HG03565 (cell line): ENCODE measurements around the gene PAX8.

ENCODE experiments used
- ATAC-seq: cut with Tn5 transposase; IDR thresholded peaks from one replicate; pipeline ENCODE4 v1.9.1; 2021; ENCODE audit warnings: mild to moderate bottlenecking, moderate library complexity; ENCODE audit not compliant: unreplicated experiment

The PAX8 gene

DNA sequence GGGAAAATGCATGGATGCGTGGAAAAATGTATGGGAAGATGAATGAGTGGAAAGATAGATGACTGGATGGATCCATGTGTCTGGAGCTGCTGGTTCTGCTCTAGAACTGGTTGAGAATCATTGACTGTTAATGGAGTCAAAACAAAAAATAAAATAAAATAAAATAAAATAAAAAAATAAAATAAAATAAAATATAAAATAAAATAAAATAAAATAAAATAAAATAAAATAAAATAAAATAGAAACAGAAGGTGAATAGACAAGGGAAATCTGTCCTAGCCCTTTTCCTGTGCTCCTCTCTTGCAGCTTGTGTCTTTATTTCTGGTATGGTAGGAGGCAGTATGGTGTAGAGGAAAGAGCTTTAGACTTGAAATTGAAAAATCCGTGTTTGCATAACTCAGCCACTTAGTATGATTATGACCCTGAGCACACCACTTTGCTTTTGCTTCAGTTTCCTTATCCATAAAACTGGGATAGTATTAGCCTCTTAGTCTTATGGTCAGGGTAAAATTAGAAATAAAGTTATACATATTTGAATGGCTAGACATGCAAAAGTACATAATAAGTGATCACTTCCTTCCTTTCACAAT, 54.0 kb downstream of the PAX8 start:
- no peak for ATAC-seq

DNA sequence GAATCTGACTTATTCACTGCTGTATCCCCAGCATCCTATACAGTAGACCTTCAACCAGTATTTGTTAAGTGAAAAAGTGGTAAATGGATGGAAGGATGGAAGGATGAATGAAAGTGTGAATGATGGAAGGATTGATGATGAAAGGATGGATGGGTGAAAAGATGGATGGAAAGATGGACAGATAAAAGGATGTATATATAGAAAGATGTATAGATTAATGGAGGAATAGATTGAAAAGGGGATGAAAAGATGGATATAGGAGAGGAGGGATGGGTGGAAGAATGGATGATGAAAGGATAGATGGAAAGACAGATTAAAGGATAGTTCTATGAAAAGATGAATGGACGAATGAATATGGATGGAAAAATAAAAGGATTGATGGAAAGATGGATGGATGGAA, 54.9 kb downstream of the PAX8 start:
- no peak for ATAC-seq

- ATAC-seq: no peak
Measured at GRCh38 chr2:113221846-113222245, 56.9 kb downstream of the PAX8 start.

DNA sequence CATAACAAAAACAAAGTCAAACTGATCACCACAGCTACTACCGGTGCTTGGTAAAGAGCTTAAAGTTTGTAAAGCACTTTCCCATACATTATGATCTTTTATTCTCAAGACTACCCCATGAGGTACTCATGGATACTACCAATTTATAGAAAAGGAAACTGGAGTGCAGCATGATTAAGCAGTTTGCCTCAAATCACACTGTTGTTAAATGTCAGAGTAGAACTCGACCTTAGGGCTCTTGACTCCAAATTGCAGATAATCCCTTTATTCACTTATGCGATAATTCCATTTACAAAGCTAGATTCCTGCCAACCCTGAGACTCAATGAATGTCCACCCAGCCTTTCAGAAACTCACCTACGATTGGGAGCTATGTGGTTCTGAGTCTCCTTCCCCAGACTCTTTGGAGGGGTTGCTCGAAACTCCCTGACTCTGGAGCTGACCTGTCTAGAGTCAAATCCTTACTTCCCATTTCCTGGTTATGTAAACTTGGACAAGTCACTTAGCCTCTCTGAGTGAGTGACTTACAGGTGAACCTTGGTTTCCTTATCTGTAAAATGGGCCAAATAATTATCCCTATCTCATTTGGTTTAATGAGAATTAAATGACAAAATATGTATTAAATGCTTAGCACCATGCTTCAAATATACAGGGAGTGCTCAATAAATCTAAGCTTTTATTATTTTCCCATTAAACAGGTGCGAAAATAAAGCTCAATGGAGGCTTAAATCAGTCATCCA, 57.6 kb downstream of the PAX8 start:
- ATAC-seq: no peak

- ATAC-seq: no peak
Measured at GRCh38 chr2:113219889-113220641, 58.7 kb downstream of the PAX8 start.

GRCh38 chr2:113219525-113219888, 59.2 kb downstream of the PAX8 start:
- no peak for ATAC-seq

DNA sequence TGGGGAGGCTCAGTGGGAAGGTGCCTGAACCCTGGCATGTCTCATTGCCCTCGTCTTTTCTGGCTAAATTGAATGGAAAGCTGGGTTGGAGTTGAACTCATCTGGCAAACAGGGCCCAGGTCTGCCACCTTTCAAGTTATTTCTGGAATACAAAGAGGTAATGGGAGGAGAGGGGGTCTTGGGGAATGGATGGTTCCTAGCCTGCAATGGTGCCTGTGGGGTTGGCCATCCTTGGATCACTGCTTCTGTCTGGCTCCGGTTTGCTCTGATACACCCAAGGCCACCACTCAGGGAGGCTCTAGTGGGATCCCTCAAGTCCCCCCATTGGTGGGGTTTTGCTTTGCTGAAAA, 59.7 kb downstream of the PAX8 start:
- no peak for ATAC-seq

GRCh38 chr2:113218283-113219091, 60.2 kb downstream of the PAX8 start:
- no peak for ATAC-seq

DNA sequence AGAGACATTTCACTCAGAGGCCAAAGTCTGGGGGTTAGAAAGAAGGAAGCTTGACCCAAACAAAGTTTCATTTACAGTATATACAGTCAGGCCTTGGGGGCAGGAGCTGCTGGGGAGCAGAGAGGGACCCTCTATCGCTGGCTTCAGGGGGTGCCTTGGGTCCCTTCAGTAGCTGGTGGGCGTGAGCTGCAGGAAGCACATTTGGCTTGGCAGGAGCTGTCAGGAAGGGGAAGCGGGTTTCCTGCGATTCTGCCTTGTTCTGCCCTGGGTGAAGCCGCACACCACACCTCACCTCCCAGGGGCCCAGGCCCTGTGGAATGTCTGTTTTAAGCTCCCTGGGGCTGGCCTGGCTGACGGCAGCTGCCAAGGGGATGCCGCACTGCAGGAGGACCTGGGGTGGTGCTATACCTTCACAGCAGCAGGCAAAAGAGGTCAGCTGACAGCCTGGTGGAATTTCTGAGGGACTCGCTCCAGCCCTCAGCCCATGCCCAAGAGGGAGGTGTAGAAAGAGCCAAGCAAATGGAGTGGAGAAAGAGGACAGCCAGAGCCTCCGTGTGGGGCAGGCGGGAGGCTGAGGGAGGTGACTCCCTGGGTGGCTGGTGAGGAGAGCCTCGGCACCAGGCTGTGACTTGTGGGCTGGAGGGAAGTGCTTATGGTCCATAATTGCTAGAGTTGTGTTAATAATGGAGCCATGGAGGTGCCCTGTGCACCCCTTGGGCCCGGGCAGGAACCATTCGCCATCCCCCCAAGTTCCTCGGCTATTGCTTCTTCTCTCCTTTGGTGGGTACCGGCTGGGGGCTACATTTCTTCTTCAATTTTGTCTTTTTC, 61.1 kb downstream of the PAX8 start:
- ATAC-seq: no peak

DNA sequence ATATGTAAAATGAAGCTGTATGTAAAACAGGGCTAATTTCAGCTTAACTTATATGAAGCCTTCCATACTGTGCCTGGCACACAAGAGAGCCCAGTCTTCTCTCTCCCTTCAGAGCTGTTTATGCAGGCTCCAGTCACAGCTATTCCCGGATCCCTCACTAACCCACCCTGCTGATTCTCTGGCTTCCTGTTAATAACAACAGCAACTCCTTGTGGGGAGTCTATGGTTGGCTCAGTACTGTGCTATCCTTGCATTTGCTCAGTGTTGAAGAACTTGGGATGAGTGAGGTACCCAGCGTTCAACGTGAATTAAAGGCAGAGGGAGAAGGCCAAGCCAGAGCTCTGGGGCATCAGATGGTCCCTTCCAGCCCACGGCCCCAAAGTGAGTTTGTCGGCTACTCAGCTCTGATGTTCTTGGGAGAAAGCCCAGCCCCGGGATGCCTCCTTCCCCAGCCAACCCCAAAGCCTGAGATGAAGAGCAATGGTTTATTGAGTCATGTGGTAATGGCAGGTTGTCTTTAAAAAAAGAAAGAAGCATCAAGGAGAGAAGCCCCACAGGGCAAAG, 61.7 kb downstream of the PAX8 start:
- ATAC-seq: no peak

DNA sequence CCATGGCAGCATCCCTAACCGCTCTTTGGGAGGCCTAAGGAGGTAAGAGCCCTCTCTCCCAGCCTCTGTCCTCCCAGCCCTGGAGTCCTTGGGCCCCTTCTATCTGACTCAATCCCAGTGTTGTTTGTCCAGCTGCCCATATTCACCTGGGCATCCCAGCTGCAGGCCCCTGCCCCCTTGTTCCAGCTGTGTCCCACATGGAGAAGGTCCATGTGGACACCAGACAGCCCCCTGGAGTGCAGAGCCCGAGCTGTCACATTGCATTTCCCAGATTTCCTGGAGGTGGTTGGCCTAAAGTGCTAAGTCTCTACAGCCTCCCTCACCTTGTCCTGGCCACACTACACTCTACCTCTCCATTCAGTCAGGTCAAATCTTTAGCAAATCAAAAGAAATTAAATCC, 62.4 kb downstream of the PAX8 start:
- ATAC-seq: no peak

DNA sequence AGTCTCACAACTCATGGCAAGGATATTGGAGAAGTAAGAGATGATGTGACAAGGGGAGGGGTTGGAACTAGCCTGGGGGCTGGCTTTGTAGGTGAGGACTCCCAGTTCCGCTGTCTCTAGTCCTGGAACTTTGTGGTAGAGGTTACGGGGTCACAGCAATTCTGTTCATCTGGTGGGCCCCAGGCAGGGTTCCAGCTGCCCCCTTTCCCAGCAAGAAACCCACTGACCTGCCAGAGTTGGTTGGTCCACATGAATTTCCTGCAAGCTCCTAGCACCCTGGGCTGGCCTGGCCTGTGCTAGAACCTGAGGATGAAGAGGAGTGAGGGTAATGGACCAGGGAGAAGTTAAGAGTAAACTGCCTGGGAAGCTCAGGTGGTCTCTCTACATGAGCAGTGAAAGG, 63.7 kb downstream of the PAX8 start:
- no peak for ATAC-seq

DNA sequence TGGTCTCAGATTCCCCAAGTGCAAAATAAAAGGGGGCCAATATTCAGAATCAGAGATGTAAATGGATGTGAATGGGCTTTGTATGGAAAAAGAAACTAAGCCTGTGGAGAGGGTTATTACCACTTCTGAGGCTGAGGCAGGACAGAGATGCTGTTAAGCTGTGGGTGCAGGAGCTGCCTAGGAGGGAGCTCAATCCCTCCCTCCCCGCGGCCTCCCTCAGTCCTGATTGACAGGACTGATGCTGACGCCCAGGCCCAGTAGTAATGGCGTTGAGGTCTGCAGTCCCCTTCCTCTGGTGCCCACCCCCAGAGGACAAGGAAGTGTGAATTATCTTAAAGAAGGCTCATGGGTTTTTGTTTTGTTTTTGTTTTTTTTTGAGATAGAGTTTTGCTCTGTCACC, 64.6 kb downstream of the PAX8 start:
- ATAC-seq: no peak

GRCh38 chr2:113213061-113213930, 65.4 kb downstream of the PAX8 start:
- ATAC-seq: no peak

- no peak for ATAC-seq
Measured at GRCh38 chr2:113212245-113213060, 66.3 kb downstream of the PAX8 start.

GRCh38 chr2:113211226-113212105, 67.3 kb downstream of the PAX8 start:
- ATAC-seq: no peak

DNA sequence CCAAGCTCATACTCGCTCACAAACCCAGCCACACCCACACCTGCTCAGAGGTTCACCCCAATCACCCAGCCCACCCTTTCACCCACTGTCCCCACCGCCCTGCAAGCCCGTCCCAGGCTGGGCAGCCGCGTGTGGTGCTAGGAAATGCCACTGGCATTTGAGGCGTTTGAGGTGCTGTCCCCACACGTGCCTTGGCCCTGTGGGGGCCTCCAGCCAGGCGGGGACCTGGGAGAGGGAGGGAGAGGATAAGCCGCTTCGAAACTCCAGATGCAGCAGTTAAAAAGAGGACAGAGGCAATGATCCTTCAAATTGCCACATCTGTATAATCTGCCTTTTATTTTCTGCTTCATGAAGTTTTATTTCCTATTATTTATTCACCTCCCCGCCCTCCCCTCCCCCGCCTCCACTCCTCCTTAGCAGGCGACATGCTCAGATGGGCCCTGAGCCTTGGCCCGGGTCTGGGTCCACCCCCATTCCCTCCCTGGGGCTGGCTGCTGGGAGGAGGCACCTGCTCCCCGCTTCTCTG, 69.0 kb downstream of the PAX8 start:
- no peak for ATAC-seq
